ENCODE measurements around the gene RNU1-1. TPM values are rescaled to one million over a fixed set of nuclear protein-coding genes. Genes with fewer than 3 reads are reported as not detected.

RNU1-1 gene
- total and polyA plus RNA-seq, 9 of the 15 experiments (the other 6 are each of a cell fraction or from before 2014, with no cell fraction given) = under 0.01 to 32,823 (median 2,538) TPM; not detected in 4

DNA sequence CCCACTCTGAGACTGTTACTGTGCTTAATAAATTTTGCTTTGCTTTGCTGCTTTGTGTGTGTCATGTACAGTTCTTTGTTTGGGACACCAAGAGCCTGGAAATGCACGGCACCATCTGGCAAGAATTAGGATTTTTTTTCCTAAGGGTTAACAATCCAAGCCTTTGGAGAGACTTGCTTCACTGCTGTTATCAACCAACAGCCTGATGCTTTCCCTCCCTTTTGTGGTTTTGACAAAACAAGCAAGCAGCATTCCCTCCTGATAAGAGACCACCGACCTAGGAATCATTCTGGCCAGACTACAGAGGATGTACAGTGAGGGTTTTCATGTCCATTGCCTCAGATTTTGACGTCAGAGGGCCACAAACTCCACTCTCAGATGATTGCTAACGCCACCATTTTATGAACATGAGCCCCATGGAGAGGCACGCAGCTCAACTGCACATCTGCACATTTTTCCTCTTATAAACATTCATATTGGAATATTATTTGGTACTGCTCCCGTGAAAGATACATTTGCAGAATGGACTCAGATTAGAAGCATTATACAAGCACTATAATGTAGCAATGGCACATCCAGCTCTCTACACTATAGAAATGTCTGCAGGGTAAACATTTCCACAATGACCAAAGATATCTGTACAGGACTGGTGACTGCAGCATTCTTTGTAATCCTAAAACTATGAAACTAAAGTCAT is 5.3 kb upstream of the RNU1-1 start (continued):
- TF ChIP-seq HEY1 (CRISPR knock-in tag; IDR thresholded peaks at IDR 0.05; ENCODE audit: borderline replicate concordance) = peak; percentile 88
- TF ChIP-seq RBFOX2 (IDR thresholded peaks at IDR 0.05; ENCODE audit: low read depth, low read length) = peak; percentile 49
- TF ChIP-seq, protein P1, sequence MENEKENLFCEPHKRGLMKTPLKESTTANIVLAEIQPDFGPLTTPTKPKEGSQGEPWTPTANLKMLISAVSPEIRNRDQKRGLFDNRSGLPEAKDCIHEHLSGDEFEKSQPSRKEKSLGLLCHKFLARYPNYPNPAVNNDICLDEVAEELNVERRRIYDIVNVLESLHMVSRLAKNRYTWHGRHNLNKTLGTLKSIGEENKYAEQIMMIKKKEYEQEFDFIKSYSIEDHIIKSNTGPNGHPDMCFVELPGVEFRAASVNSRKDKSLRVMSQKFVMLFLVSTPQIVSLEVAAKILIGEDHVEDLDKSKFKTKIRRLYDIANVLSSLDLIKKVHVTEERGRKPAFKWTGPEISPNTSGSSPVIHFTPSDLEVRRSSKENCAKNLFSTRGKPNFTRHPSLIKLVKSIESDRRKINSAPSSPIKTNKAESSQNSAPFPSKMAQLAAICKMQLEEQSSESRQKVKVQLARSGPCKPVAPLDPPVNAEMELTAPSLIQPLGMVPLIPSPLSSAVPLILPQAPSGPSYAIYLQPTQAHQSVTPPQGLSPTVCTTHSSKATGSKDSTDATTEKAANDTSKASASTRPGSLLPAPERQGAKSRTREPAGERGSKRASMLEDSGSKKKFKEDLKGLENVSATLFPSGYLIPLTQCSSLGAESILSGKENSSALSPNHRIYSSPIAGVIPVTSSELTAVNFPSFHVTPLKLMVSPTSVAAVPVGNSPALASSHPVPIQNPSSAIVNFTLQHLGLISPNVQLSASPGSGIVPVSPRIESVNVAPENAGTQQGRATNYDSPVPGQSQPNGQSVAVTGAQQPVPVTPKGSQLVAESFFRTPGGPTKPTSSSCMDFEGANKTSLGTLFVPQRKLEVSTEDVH (IDR thresholded peaks at IDR 0.05; ENCODE audit: low read depth, partially characterized antibody) = peak; percentile 63
- TF ChIP-seq BCL6 (CRISPR knock-in tag; IDR thresholded peaks at IDR 0.05) = peak; percentile 17; the same call in 1 of the 2 replicates
- TF ChIP-seq, protein P2, sequence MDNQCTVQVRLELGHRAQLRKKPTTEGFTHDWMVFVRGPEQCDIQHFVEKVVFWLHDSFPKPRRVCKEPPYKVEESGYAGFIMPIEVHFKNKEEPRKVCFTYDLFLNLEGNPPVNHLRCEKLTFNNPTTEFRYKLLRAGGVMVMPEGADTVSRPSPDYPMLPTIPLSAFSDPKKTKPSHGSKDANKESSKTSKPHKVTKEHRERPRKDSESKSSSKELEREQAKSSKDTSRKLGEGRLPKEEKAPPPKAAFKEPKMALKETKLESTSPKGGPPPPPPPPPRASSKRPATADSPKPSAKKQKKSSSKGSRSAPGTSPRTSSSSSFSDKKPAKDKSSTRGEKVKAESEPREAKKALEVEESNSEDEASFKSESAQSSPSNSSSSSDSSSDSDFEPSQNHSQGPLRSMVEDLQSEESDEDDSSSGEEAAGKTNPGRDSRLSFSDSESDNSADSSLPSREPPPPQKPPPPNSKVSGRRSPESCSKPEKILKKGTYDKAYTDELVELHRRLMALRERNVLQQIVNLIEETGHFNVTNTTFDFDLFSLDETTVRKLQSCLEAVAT (IDR thresholded peaks at IDR 0.05) = peak in 1 of 2 experiments; percentile 99; a peak in 2 of 4 replicates
- TF ChIP-seq, protein P3, sequence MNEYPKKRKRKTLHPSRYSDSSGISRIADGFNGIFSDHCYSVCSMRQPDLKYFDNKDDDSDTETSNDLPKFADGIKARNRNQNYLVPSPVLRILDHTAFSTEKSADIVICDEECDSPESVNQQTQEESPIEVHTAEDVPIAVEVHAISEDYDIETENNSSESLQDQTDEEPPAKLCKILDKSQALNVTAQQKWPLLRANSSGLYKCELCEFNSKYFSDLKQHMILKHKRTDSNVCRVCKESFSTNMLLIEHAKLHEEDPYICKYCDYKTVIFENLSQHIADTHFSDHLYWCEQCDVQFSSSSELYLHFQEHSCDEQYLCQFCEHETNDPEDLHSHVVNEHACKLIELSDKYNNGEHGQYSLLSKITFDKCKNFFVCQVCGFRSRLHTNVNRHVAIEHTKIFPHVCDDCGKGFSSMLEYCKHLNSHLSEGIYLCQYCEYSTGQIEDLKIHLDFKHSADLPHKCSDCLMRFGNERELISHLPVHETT (CRISPR knock-in tag; conservative IDR thresholded peaks at IDR 0.05 in 1 of 2, IDR thresholded peaks at IDR 0.05 in 1 of 2) = peak in 1 of 2 experiments; percentile 76; a peak in 2 of 4 replicates
- peak; percentile 57 to 65; a peak in 3 of 4 replicates for TF ChIP-seq FOXK2 (conservative IDR thresholded peaks at IDR 0.05 in 1 of 2, IDR thresholded peaks at IDR 0.05 in 1 of 2; ENCODE audit: low read depth in 2 of 2)
- TF ChIP-seq, protein P4, sequence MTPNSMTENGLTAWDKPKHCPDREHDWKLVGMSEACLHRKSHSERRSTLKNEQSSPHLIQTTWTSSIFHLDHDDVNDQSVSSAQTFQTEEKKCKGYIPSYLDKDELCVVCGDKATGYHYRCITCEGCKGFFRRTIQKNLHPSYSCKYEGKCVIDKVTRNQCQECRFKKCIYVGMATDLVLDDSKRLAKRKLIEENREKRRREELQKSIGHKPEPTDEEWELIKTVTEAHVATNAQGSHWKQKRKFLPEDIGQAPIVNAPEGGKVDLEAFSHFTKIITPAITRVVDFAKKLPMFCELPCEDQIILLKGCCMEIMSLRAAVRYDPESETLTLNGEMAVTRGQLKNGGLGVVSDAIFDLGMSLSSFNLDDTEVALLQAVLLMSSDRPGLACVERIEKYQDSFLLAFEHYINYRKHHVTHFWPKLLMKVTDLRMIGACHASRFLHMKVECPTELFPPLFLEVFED (CRISPR knock-in tag; conservative IDR thresholded peaks at IDR 0.05) = peak; percentile 72; the same call in 1 of the 2 replicates
- peak; percentile 70; the same call in 1 of the 2 replicates for TF ChIP-seq POLR2AphosphoS5 (IDR thresholded peaks at IDR 0.05; ENCODE audit: control insufficient read depth, insufficient read depth, low read depth, low read length)
- peak; percentile 77; the same call in 1 of the 2 replicates for TF ChIP-seq TEAD2 (tag; IDR thresholded peaks at IDR 0.05)
- TF ChIP-seq, protein P5, sequence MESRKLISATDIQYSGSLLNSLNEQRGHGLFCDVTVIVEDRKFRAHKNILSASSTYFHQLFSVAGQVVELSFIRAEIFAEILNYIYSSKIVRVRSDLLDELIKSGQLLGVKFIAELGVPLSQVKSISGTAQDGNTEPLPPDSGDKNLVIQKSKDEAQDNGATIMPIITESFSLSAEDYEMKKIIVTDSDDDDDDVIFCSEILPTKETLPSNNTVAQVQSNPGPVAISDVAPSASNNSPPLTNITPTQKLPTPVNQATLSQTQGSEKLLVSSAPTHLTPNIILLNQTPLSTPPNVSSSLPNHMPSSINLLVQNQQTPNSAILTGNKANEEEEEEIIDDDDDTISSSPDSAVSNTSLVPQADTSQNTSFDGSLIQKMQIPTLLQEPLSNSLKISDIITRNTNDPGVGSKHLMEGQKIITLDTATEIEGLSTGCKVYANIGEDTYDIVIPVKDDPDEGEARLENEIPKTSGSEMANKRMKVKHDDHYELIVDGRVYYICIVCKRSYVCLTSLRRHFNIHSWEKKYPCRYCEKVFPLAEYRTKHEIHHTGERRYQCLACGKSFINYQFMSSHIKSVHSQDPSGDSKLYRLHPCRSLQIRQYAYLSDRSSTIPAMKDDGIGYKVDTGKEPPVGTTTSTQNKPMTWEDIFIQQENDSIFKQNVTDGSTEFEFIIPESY (CRISPR knock-in tag; IDR thresholded peaks at IDR 0.05) = peak; percentile 66; the same call in 1 of the 2 replicates
- peak; percentile 59; the same call in 1 of the 2 replicates for TF ChIP-seq PHF21A (IDR thresholded peaks at IDR 0.05; ENCODE audit: borderline replicate concordance, low read depth)
- TF ChIP-seq CBFA2T2 (conservative IDR thresholded peaks at IDR 0.05) = peak; percentile 97
- TF ChIP-seq BCOR (IDR thresholded peaks at IDR 0.05) = peak; percentile 84
